Gastrocnemius medialis (tissue), 4 donors: ENCODE results near the gene SALL3. TPM values are rescaled to one million over a fixed set of nuclear protein-coding genes. Genes with fewer than 3 reads are reported as not detected.

Source experiments
- ATAC-seq, 2 donors: fragments of 150-250 bp; one replicate each; pipeline ENCODE4 v1.9.1; 2016
- DNase-seq, 2 donors: peaks; one replicate each; pipeline ENCODE4 v3.0.0-alpha.2; 2019
- H3K27ac ChIP-seq, 4 donors: fragments of 200-600 bp; sonication (generic); 1 replicate in 1 of 4; 2 replicates in 3 of 4; pipeline ENCODE4 v1.5.1; 2016 to 2018; ENCODE audit warnings: mild to moderate bottlenecking in 2 of 4, moderate library complexity in 1 of 4
- H3K27me3 ChIP-seq, 3 donors: fragments of 200-600 bp; sonication (generic) in 2 of 3; 1 replicate in 1 of 3; 2 replicates in 2 of 3; pipeline versions ENCODE4 v1.5.1 to v1.6.0; 2016 to 2019; ENCODE audit warnings: mild to moderate bottlenecking in 1 of 3, moderate library complexity in 1 of 3
- H3K36me3 ChIP-seq, 2 donors: fragments of 200-600 bp; sonication (generic) in 1 of 2; one replicate each; pipeline ENCODE4 v1.5.1; 2017 to 2018
- H3K4me1 ChIP-seq, 2 donors: fragments of 200-600 bp; sonication (generic) in 1 of 2; one replicate each; pipeline ENCODE4 v1.5.1; 2016 to 2017; ENCODE audit warnings: mild to moderate bottlenecking in 2 of 2
- H3K4me3 ChIP-seq, 4 donors: fragments of 200-600 bp; sonication (generic) in 3 of 4; 1 replicate in 1 of 4; 2 replicates in 3 of 4; pipeline ENCODE4 v1.5.1; 2016 to 2019; ENCODE audit warnings: mild to moderate bottlenecking in 2 of 4
- H3K9me3 ChIP-seq, 3 donors: fragments of 200-600 bp; sonication (generic) in 2 of 3; 1 replicate in 1 of 3; 2 replicates in 2 of 3; pipeline ENCODE4 v1.5.1; 2016 to 2019
- CTCF ChIP-seq, 5 experiments: fragments of 450-650 bp in 3 of 5; fragments of 200-600 bp in 2 of 5; sonication (generic) in 2 of 5; IDR thresholded peaks in 4 of 5; conservative IDR thresholded peaks in 1 of 5; 1 replicate in 4 of 5; 2 replicates in 1 of 5; pipeline ENCODE4 v1.5.1; 2016 to 2019; ENCODE audit warnings: antibody characterized with exemption in 5 of 5, mild to moderate bottlenecking in 3 of 5, moderate library complexity in 3 of 5
- POLR2A ChIP-seq, 2 donors: fragments of 450-650 bp; IDR thresholded peaks; one replicate each; pipeline ENCODE4 v1.6.1; 2017; ENCODE audit warnings: antibody characterized with exemption in 2 of 2, mild to moderate bottlenecking in 2 of 2, moderate library complexity in 2 of 2
- in situ Hi-C, 4 donors: fragments of 200-750 bp; cut with MboI; loops; one replicate each; pipeline versions ENCODE4 v1.15.0 to v1.8.0; 2017; ENCODE audit warnings: low sequenced_read_pairs in 4 of 4
- intact Hi-C: fragments of 100-400 bp; cut with DNase I; formaldehyde crosslinking; loops from one replicate; pipeline ENCODE4 v1.15.1; 2023; ENCODE audit warnings: low total_unique reads
- total RNA-seq, 4 donors: library from RNA; depleted of rRNA; stranded (reverse); fragments of >200 nt; gene quantifications; one replicate each; pipeline versions ENCODE4 v1.1.0 to v1.2.3, GENCODE V29; 2016

SALL3 gene
- total RNA-seq, 4 donors from 2014 or later, result not detected

- TF ChIP-seq POLR2A (IDR thresholded peaks at IDR 0.05), result no peak
- TF ChIP-seq CTCF (IDR thresholded peaks at IDR 0.05 in 4 of 5, conservative IDR thresholded peaks at IDR 0.05 in 1 of 5), result no peak
- H3K4me3 ChIP-seq, result no peak overlapping the region
- H3K9me3 ChIP-seq, result no peaks in the 10 kb centered on the region
- H3K27me3 ChIP-seq, result peaks cover 0 to 10% (median 4%) of the 10 kb centered on the region in 3 donors
- intact Hi-C loops, result no loop called here
- H3K4me1 ChIP-seq, result no peaks in the 10 kb centered on the region
- DNase-seq, result no peak
- no peaks in the 10 kb centered on the region for H3K36me3 ChIP-seq
- in situ Hi-C loops, result no loop called here
- ATAC-seq, result no peak
- H3K27ac ChIP-seq, result no peak overlapping the region
Measured at GRCh38 chr18:79013869-79014268, 34.3 kb downstream of the SALL3 start.

GRCh38 chr18:79018911-79019310 lies 39.3 kb downstream of the SALL3 start:
- intact Hi-C loops (no loop called here), in situ Hi-C loops (no loop called here)
- Histone ChIP-seq H3K9me3 (no peaks in the 10 kb centered on the region), H3K4me3 (no peak overlapping the region), H3K27ac (no peak overlapping the region), H3K4me1 (no peaks in the 10 kb centered on the region), H3K27me3 (peaks cover 0 to 9% (median 2%) of the 10 kb centered on the region in 3 donors), H3K36me3 (no peaks in the 10 kb centered on the region)
- TF ChIP-seq POLR2A (IDR thresholded peaks at IDR 0.05) (no peak), CTCF (IDR thresholded peaks at IDR 0.05 in 4 of 5, conservative IDR thresholded peaks at IDR 0.05 in 1 of 5) (no peak)
- DNase-seq (no peak), ATAC-seq (no peak)

- TF ChIP-seq POLR2A (IDR thresholded peaks at IDR 0.05) (no peak), CTCF (IDR thresholded peaks at IDR 0.05 in 4 of 5, conservative IDR thresholded peaks at IDR 0.05 in 1 of 5) (no peak)
- H3K27ac ChIP-seq, result no peak overlapping the region
- H3K4me1 ChIP-seq, result no peaks in the 10 kb centered on the region
- no peak for ATAC-seq
- in situ Hi-C loops (no loop called here), intact Hi-C loops (no loop called here)
- peaks cover 0 to 6% (median 2%) of the 10 kb centered on the region in 3 donors for H3K27me3 ChIP-seq
- no peaks in the 10 kb centered on the region for H3K9me3 ChIP-seq
- DNase-seq, result no peak
- no peaks in the 10 kb centered on the region for H3K36me3 ChIP-seq
- H3K4me3 ChIP-seq, result no peak overlapping the region
Measured at GRCh38 chr18:79019881-79020280, 40.3 kb downstream of the SALL3 start.

- DNase-seq, result no peak
- H3K27ac ChIP-seq, result no peak overlapping the region
- in situ Hi-C loops, result no loop called here
- TF ChIP-seq CTCF (IDR thresholded peaks at IDR 0.05 in 4 of 5, conservative IDR thresholded peaks at IDR 0.05 in 1 of 5), result no peak
- TF ChIP-seq POLR2A (IDR thresholded peaks at IDR 0.05), result no peak
- intact Hi-C loops, result no loop called here
- no peak overlapping the region for H3K4me3 ChIP-seq
- no peaks in the 10 kb centered on the region for H3K4me1 ChIP-seq
- no peak for ATAC-seq
- peaks cover 0 to 3% (median 0%) of the 10 kb centered on the region in 3 donors for H3K27me3 ChIP-seq
- no peaks in the 10 kb centered on the region for H3K36me3 ChIP-seq
- no peaks in the 10 kb centered on the region for H3K9me3 ChIP-seq
Measured at GRCh38 chr18:79022603-79023002, 43.0 kb downstream of the SALL3 start.

GRCh38 chr18:79026491-79026890 lies 46.9 kb downstream of the SALL3 start:
- intact Hi-C loops (no loop called here), in situ Hi-C loops (no loop called here)
- ATAC-seq, result no peak
- TF ChIP-seq CTCF (IDR thresholded peaks at IDR 0.05 in 4 of 5, conservative IDR thresholded peaks at IDR 0.05 in 1 of 5) (no peak), POLR2A (IDR thresholded peaks at IDR 0.05) (no peak)
- no peaks in the 10 kb centered on the region for H3K4me1 ChIP-seq
- no peak overlapping the region for H3K4me3 ChIP-seq
- H3K9me3 ChIP-seq, result no peaks in the 10 kb centered on the region
- no peak overlapping the region for H3K27ac ChIP-seq
- peaks cover 0 to 4% (median under 1%) of the 10 kb centered on the region in 3 donors for H3K27me3 ChIP-seq
- H3K36me3 ChIP-seq, result no peaks in the 10 kb centered on the region
- no peak for DNase-seq
